ENCODE results near the gene SYTL5.

GRCh38 chrX:37998586-37999262, 7.6 kb upstream of the SYTL5 start:
- TF ChIP-seq CTCF (conservative IDR thresholded peaks at IDR 0.05; ENCODE audit: low read depth, low read length) (no peak), EZH2phosphoT487 (IDR thresholded peaks at IDR 0.05; ENCODE audit: borderline replicate concordance, low read length) (no peak), EZH2 (IDR thresholded peaks at IDR 0.05; ENCODE audit: low read length, unreplicated experiment) (no peak)
